H1 (cell line): Measurements from ENCODE around the gene HOXD4. TPM values are rescaled to one million over a fixed set of nuclear protein-coding genes. Genes with fewer than 3 reads are reported as not detected.

Experiments used
- CTCF ChIA-PET: fragments of 300-600 bp; sonication (Branson Sonifier 250); formaldehyde crosslinking; loops from one replicate; lab custom pipeline; 2021; ENCODE audit not compliant: partially characterized antibody; lab: Charles Lee
- POLR2A ChIA-PET: fragments of 300-600 bp; sonication (Branson Sonifier 250); formaldehyde crosslinking; loops from one replicate; lab custom pipeline; 2021; ENCODE audit warnings: inconsistent platforms; ENCODE audit not compliant: partially characterized antibody; lab: Charles Lee
- DNase-seq, 2 experiments: peaks; one replicate each; pipeline versions ENCODE4 v3.0.0 to v3.0.0-alpha.2; 2010 to 2022; ENCODE audit warnings: low spot score in 2 of 2, low read depth in 1 of 2, mixed read lengths in 1 of 2
- FAIRE-seq: peaks from 2 replicates; lab custom pipeline; 2011; peaks lifted over from hg19 to GRCh38; lab: Jason Lieb, UNC
- H2AFZ ChIP-seq: 2 replicates; pipeline ENCODE4 v1.8.1; 2012; ENCODE audit warnings: low read length, inconsistent platforms
- H2AK5ac ChIP-seq: 2 replicates; pipeline ENCODE4 v1.6.1; 2013; ENCODE audit warnings: low read depth, low read length
- H2BK120ac ChIP-seq: replicated peaks from 2 replicates; pipeline ENCODE3; 2013; ENCODE audit warnings: low read depth, low read length, inconsistent platforms
- H2BK12ac ChIP-seq: 2 replicates; pipeline ENCODE4 v1.6.1; 2013; ENCODE audit warnings: low read depth, low read length
- H2BK15ac ChIP-seq: 2 replicates; pipeline ENCODE4 v1.6.1; 2013; ENCODE audit warnings: low read length
- H2BK20ac ChIP-seq: 2 replicates; pipeline ENCODE4 v1.6.1; 2013; ENCODE audit warnings: low read length
- H2BK5ac ChIP-seq: 2 replicates; pipeline ENCODE4 v1.6.1; 2013; ENCODE audit warnings: low read depth, low read length
- H3K14ac ChIP-seq: 2 replicates; pipeline ENCODE4 v1.6.1; 2013; ENCODE audit warnings: inconsistent platforms; ENCODE audit not compliant: insufficient read length
- H3K18ac ChIP-seq: 2 replicates; pipeline ENCODE4 v1.6.1; 2013; ENCODE audit warnings: low read length; ENCODE audit errors: extremely low read depth
- H3K23ac ChIP-seq: 2 replicates; pipeline ENCODE4 v1.6.1; 2013; ENCODE audit warnings: inconsistent platforms; ENCODE audit not compliant: insufficient read length
- H3K23me2 ChIP-seq: 2 replicates; pipeline ENCODE4 v1.6.1; 2013; ENCODE audit warnings: low read depth, low read length
- H3K27ac ChIP-seq: 2 replicates; pipeline ENCODE4 v1.6.1; 2011; ENCODE audit warnings: low read depth, low read length, inconsistent platforms
- H3K27me3 ChIP-seq, 4 experiments: replicated peaks in 1 of 4; 1 replicate in 1 of 4; 2 replicates in 3 of 4; pipeline versions ENCODE4 v1.6.1 to v1.8.1; 2011 to 2013; ENCODE audit warnings: low read length in 3 of 4, mild to moderate bottlenecking in 3 of 4, inconsistent platforms in 2 of 4, mixed read lengths in 2 of 4, moderate library complexity in 1 of 4; ENCODE audit not compliant: control insufficient read depth in 3 of 4, insufficient read depth in 3 of 4; ENCODE audit errors: extremely low read depth in 1 of 4
- H3K36me3 ChIP-seq, 4 experiments: 2 replicates each; pipeline versions ENCODE4 v1.6.1 to v1.8.1; 2011 to 2013; ENCODE audit warnings: mild to moderate bottlenecking in 4 of 4, low read length in 3 of 4, moderate library complexity in 2 of 4, control low read depth in 1 of 4, inconsistent platforms in 1 of 4; ENCODE audit not compliant: insufficient read depth in 4 of 4, control insufficient read depth in 2 of 4
- H3K4ac ChIP-seq: replicated peaks from 2 replicates; pipeline ENCODE3; 2013; ENCODE audit warnings: low read length, low read depth, mixed read lengths, inconsistent platforms; ENCODE audit not compliant: insufficient read length
- H3K4me1 ChIP-seq, 4 experiments: replicated peaks in 1 of 4; 1 replicate in 1 of 4; 2 replicates in 3 of 4; pipeline versions ENCODE4 v1.6.1 to v1.8.1; 2011 to 2013; ENCODE audit warnings: low read length in 3 of 4, inconsistent platforms in 2 of 4, mixed read lengths in 1 of 4; ENCODE audit not compliant: insufficient read depth in 4 of 4, control insufficient read depth in 3 of 4
- H3K4me2 ChIP-seq, 2 experiments: 2 replicates each; pipeline versions ENCODE4 v1.6.1 to v1.8.1; 2011 to 2013; ENCODE audit warnings: low read depth in 2 of 2, low read length in 2 of 2, control low read depth in 1 of 2, inconsistent platforms in 1 of 2, mild to moderate bottlenecking in 1 of 2; ENCODE audit not compliant: insufficient read depth in 1 of 2
- H3K4me3 ChIP-seq, 4 experiments: fragments of 200-600, 300-600 bp in 1 of 4; sonication (generic), shearing (Covaris generic), sonication (Bioruptor Twin) in 1 of 4; 2 replicates each; pipeline versions ENCODE4 v1.5.1 to v1.8.1; 2011 to 2016; ENCODE audit warnings: low read length in 4 of 4, low read depth in 3 of 4, control low read depth in 2 of 4, inconsistent platforms in 2 of 4, mild to moderate bottlenecking in 2 of 4, mixed read lengths in 1 of 4, moderate library complexity in 1 of 4; ENCODE audit not compliant: insufficient read depth in 2 of 4; ENCODE audit errors: extremely low read depth in 1 of 4
- H3K56ac ChIP-seq: replicated peaks from 2 replicates; pipeline ENCODE3; 2013; ENCODE audit warnings: low read depth, mild to moderate bottlenecking, mixed read lengths, low read length, inconsistent platforms; ENCODE audit not compliant: insufficient read length
- H3K79me1 ChIP-seq: 2 replicates; pipeline ENCODE4 v1.6.1; 2013; ENCODE audit warnings: low read depth, low read length, control low read depth
- H3K79me2 ChIP-seq, 2 experiments: 2 replicates each; pipeline versions ENCODE4 v1.6.1 to v1.8.1; 2012 to 2013; ENCODE audit warnings: low read length in 2 of 2, mild to moderate bottlenecking in 2 of 2, inconsistent platforms in 1 of 2; ENCODE audit not compliant: insufficient read depth in 2 of 2, control insufficient read depth in 1 of 2
- H3K9ac ChIP-seq, 4 experiments: replicated peaks in 1 of 4; 1 replicate in 1 of 4; 2 replicates in 3 of 4; pipeline versions ENCODE4 v1.6.1 to v1.8.1; 2011 to 2013; ENCODE audit warnings: low read depth in 3 of 4, low read length in 3 of 4, control low read depth in 2 of 4, mild to moderate bottlenecking in 2 of 4, moderate library complexity in 2 of 4, inconsistent platforms in 1 of 4; ENCODE audit errors: extremely low read depth in 1 of 4
- H3K9me3 ChIP-seq, 2 experiments: 2 replicates each; pipeline versions ENCODE4 v1.6.1 to v1.8.1; 2012 to 2013; ENCODE audit warnings: mild to moderate bottlenecking in 2 of 2, moderate library complexity in 2 of 2, control low read depth in 1 of 2, inconsistent platforms in 1 of 2, low read depth in 1 of 2, low read length in 1 of 2, mixed read lengths in 1 of 2; ENCODE audit not compliant: insufficient read depth in 2 of 2
- H4K20me1 ChIP-seq, 2 experiments: replicated peaks in 1 of 2; 2 replicates each; pipeline versions ENCODE3 to v1.8.1; 2011 to 2013; ENCODE audit warnings: inconsistent platforms in 2 of 2, low read length in 2 of 2, mild to moderate bottlenecking in 1 of 2; ENCODE audit not compliant: insufficient read depth in 2 of 2, control insufficient read depth in 1 of 2
- H4K5ac ChIP-seq: 2 replicates; pipeline ENCODE4 v1.6.1; 2013; ENCODE audit warnings: low read length, low read depth, mixed read lengths, inconsistent platforms; ENCODE audit not compliant: insufficient read length
- H4K8ac ChIP-seq: 2 replicates; pipeline ENCODE4 v1.8.0; 2013; ENCODE audit warnings: mild to moderate bottlenecking, moderate library complexity, low read length, inconsistent platforms; ENCODE audit not compliant: insufficient read depth; ENCODE audit errors: extremely low read depth
- H4K91ac ChIP-seq: replicated peaks from 2 replicates; pipeline ENCODE3; 2013; ENCODE audit warnings: low read length, mixed read lengths, inconsistent platforms; ENCODE audit not compliant: insufficient read length
- EGR1 ChIP-seq: IDR thresholded peaks from 2 replicates; pipeline ENCODE4 v1.6.1; 2011; ENCODE audit warnings: low read depth, low read length, borderline replicate concordance
- RNF2 ChIP-seq: fragments of 200-900, 300-1000 bp; sonication (generic); IDR thresholded peaks from 2 replicates; pipeline ENCODE4 v1.7.1; 2016; ENCODE audit warnings: borderline replicate concordance, low read depth, mild to moderate bottlenecking, antibody characterized with exemption, low read length; ENCODE audit not compliant: poor library complexity, severe bottlenecking; ENCODE audit errors: missing control alignments
- SUZ12 ChIP-seq: fragments of 200-600 bp; sonication (generic); IDR thresholded peaks from 2 replicates; pipeline ENCODE4 v1.6.1; 2012; ENCODE audit warnings: mild to moderate bottlenecking, inconsistent platforms, low read length, moderate library complexity, mixed read lengths
- USF2 ChIP-seq: IDR thresholded peaks from 2 replicates; pipeline ENCODE4 v1.6.1; 2011; ENCODE audit warnings: low read length, improper control_type of control experiment
- WGBS, 2 experiments: shearing (Covaris generic) in 1 of 2; methylation state at CpG; one replicate each; pipeline versions ENCODE4 v1.1.6 to v1.1.7; 2013 to 2015; ENCODE audit warnings: low lambda C conversion rate in 2 of 2, mixed read lengths in 2 of 2, inconsistent platforms in 1 of 2, low coverage in 1 of 2, missing lambda C conversion rate in 1 of 2; ENCODE audit not compliant: insufficient replicate concordance in 2 of 2, insufficient coverage in 1 of 2, insufficient read length in 1 of 2; ENCODE audit errors: extremely low coverage in 1 of 2, missing lambda C conversion rate in 1 of 2; 5-methylcytosine and 5-hydroxymethylcytosine counted together
- polyA plus RNA-seq, 7 experiments: library from polyadenylated mRNA; depleted of rRNA in 3 of 7; stranded (reverse) in 5 of 7; unstranded in 2 of 7; fragments of >200 nt in 5 of 7; fragments of 200-250 nt in 2 of 7; gene quantifications; 1 replicate in 5 of 7; 2 replicates in 1 of 7; 4 replicates in 1 of 7; pipeline versions ENCODE4 v1.2.1 to v1.2.3, GENCODE V29; 2011 to 2013; ENCODE audit warnings: missing spikeins in 2 of 7, mixed read lengths in 2 of 7
- total RNA-seq: library from RNA; stranded (reverse); fragmentation: NEBNext Ultra II Directional; extraction: Animal tissue kit (Norgen Biotek cat#: 25700); gene quantifications from 2 replicates; pipeline ENCODE4 v1.2.1, GENCODE V29; 2021

The HOXD4 gene
- total and polyA plus RNA-seq, 2 of the 8 experiments (the other 6 are each of a cell fraction or from before 2014, with no cell fraction given): not detected

GRCh38 chr2:176175709-176176607 is 24.6 kb downstream of the HOXD4 start:
- Histone ChIP-seq H3K4me2 (peak overlapping the region; percentile 67 to 69; a peak in 3 of 4 replicates), H3K27ac (no peak overlapping the region), H3K79me2 (no peaks in the 10 kb centered on the region), H3K27me3 (peaks cover 96 to 100% (median 99%) of the 10 kb centered on the region in 4 experiments), H2BK120ac (no peak overlapping the region), H2BK12ac (0 out of 2 replicates have a peak overlapping the region, but pooled peaks have one; percentile 32), H2AK5ac (no peak overlapping the region), H3K4ac (no peak overlapping the region), H2BK15ac (no peak overlapping the region), H4K8ac (no peak overlapping the region), H4K5ac (no peak overlapping the region), H3K9ac (no peak overlapping the region), H3K9me3 (no peaks in the 10 kb centered on the region), H3K23me2 (peaks cover 9% of the 10 kb centered on the region; the same call in 1 of the 2 replicates), H3K79me1 (no peaks in the 10 kb centered on the region), H2BK20ac (no peak overlapping the region), H3K18ac (no peak overlapping the region), H3K56ac (no peak overlapping the region), H3K36me3 (no peaks in the 10 kb centered on the region; a peak in 1 of 8 replicates), H2AFZ (no peak overlapping the region), H4K91ac (no peak overlapping the region), H3K23ac (no peak overlapping the region), H3K4me3 (no peak overlapping the region; a peak in 2 of 8 replicates), H3K4me1 (peaks cover 3 to 28% (median 16%) of the 10 kb centered on the region in 4 experiments), H2BK5ac (no peak overlapping the region), H3K14ac (no peak overlapping the region), H4K20me1 (peaks cover 3 to 31% of the 10 kb centered on the region in 2 experiments)
- POLR2A ChIA-PET: interaction anchor here (0.9 kb wide), 3 partner anchors 11 to 16 kb away, joined by 3 read pairs; no protein-coding TSS in a partner anchor
- DNase-seq (peak in 1 of 2 experiments; percentile 43), FAIRE-seq (no peak)
- 24% methylated on average over 7 of the region's 7 CpGs; no CpG with 5 or more reads in 1 of the 2 experiments for WGBS, 2 experiments
- TF ChIP-seq USF2: no peak
- peak; percentile 53; the same call in 1 of the 2 replicates for TF ChIP-seq EGR1
- peak; percentile 69 for TF ChIP-seq RNF2
- peak; percentile 17; the same call in 1 of the 2 replicates for TF ChIP-seq SUZ12
- CTCF ChIA-PET: interaction anchor here (1.0 to 7.5 kb wide), 15 partner anchors 13 to 476 kb away, joined by 3 to 60 read pairs (median 5); partner anchors contain the start of genes EVX2, HOXD1, HOXD13 and HOXD4
